Smooth muscle cell (in vitro differentiated cells): ENCODE results near the gene DGKA. TPM values are rescaled to one million over a fixed set of nuclear protein-coding genes. Genes with fewer than 3 reads are reported as not detected.

Source experiments
- DNase-seq: peaks from one replicate; lab custom pipeline; 2025; ENCODE audit not compliant: unreplicated experiment; lab: John Stamatoyannopoulos, UW
- H2AFZ ChIP-seq: fragments of 200-600 bp; sonication (generic); 2 replicates; pipeline ENCODE4 v1.6.0; 2016; ENCODE audit warnings: antibody characterized with exemption, low read depth, mild to moderate bottlenecking
- H3F3A ChIP-seq: fragments of 200-600 bp; sonication (generic); 2 replicates; pipeline ENCODE4 v1.6.0; 2017; ENCODE audit warnings: antibody characterized with exemption, low read depth
- H3K27ac ChIP-seq: fragments of 200-600 bp; sonication (generic); 2 replicates; pipeline ENCODE4 v1.5.1; 2016; ENCODE audit warnings: low read depth, mild to moderate bottlenecking
- H3K27me3 ChIP-seq: fragments of 200-600 bp; sonication (generic); 2 replicates; pipeline ENCODE4 v1.6.1; 2016; ENCODE audit warnings: low read depth, mild to moderate bottlenecking
- H3K36me3 ChIP-seq: fragments of 200-600 bp; sonication (generic); 2 replicates; pipeline ENCODE4 v1.5.1; 2016; ENCODE audit warnings: low read depth
- H3K4me1 ChIP-seq: fragments of 200-600 bp; sonication (generic); 2 replicates; pipeline ENCODE4 v1.5.1; 2016; ENCODE audit warnings: low read depth
- H3K4me2 ChIP-seq: fragments of 200-600 bp; sonication (generic); 2 replicates; pipeline ENCODE4 v1.6.0; 2016; ENCODE audit warnings: mild to moderate bottlenecking
- H3K4me3 ChIP-seq: fragments of 200-600 bp; sonication (generic); 2 replicates; pipeline ENCODE4 v1.5.1; 2016; ENCODE audit warnings: mild to moderate bottlenecking
- H3K79me2 ChIP-seq: fragments of 200-600 bp; sonication (generic); 2 replicates; pipeline ENCODE4 v1.6.0; 2016; ENCODE audit warnings: low read depth, mild to moderate bottlenecking
- H3K9ac ChIP-seq: fragments of 200-600 bp; sonication (generic); 2 replicates; pipeline ENCODE4 v1.6.0; 2016; ENCODE audit warnings: low read depth
- H3K9me3 ChIP-seq: fragments of 200-600 bp; sonication (generic); replicated peaks from 2 replicates; pipeline ENCODE4 v1.5.1; 2016; ENCODE audit warnings: low read depth
- H4K20me1 ChIP-seq: fragments of 200-600 bp; sonication (generic); 2 replicates; pipeline ENCODE4 v1.6.0; 2016; ENCODE audit warnings: low read depth
- WGBS: methylation state at CpG from one replicate; pipeline ENCODE4 v1.1.7; 2016; ENCODE audit warnings: low lambda C conversion rate; 5-methylcytosine and 5-hydroxymethylcytosine counted together
- polyA plus RNA-seq: library from polyadenylated mRNA; unstranded; fragments of >200 nt; fragmentation: Nextera tagmentation; extraction: Ambion mirVana; gene quantifications from 2 replicates; pipeline ENCODE4 v1.2.1, GENCODE V29; 2016
- total RNA-seq: library from RNA; depleted of rRNA; stranded (reverse); fragments of >200 nt; gene quantifications from 2 replicates; pipeline ENCODE4 v1.2.3, GENCODE V29; 2014
- TF ChIP-seq, protein P1 (sequence below): fragments of 200-600 bp; sonication (generic); IDR thresholded peaks from 2 replicates; pipeline ENCODE4 v1.5.1; 2017; ENCODE audit warnings: borderline replicate concordance, mild to moderate bottlenecking, antibody characterized with exemption; ENCODE audit not compliant: insufficient read depth, poor library complexity, severe bottlenecking

Gene DGKA
- total and polyA plus RNA-seq, 2 experiments from 2014 or later = 66.3 to 87.1 TPM

DNA sequence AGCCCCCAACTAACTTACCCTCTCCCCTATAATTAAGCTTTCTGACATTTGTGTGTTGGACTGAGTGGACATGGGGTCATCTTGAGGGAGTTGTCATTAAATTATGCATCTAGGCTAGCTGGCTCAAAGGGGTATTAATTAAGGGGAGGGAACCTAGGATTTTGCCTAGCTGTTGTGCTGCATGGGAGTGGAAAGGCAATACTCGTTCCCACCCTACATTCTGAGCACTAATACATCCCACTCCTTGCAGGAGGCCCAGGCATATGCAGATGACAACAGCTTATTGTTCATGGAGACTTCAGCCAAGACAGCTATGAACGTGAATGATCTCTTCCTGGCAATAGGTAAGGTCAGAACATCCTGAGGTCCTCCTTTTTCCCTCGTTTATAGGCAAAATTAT lies 60.1 kb downstream of the DGKA start:
- H2AFZ ChIP-seq = no peak overlapping the region
- TF ChIP-seq, protein P1, sequence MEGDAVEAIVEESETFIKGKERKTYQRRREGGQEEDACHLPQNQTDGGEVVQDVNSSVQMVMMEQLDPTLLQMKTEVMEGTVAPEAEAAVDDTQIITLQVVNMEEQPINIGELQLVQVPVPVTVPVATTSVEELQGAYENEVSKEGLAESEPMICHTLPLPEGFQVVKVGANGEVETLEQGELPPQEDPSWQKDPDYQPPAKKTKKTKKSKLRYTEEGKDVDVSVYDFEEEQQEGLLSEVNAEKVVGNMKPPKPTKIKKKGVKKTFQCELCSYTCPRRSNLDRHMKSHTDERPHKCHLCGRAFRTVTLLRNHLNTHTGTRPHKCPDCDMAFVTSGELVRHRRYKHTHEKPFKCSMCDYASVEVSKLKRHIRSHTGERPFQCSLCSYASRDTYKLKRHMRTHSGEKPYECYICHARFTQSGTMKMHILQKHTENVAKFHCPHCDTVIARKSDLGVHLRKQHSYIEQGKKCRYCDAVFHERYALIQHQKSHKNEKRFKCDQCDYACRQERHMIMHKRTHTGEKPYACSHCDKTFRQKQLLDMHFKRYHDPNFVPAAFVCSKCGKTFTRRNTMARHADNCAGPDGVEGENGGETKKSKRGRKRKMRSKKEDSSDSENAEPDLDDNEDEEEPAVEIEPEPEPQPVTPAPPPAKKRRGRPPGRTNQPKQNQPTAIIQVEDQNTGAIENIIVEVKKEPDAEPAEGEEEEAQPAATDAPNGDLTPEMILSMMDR = no peak
- no peaks in the 10 kb centered on the region for H3K36me3 ChIP-seq
- H3F3A ChIP-seq = peaks cover 3% of the 10 kb centered on the region
- H3K4me3 ChIP-seq = no peak overlapping the region
- no peak overlapping the region for H3K9ac ChIP-seq
- no peak overlapping the region for H3K4me2 ChIP-seq
- H3K9me3 ChIP-seq = no peaks in the 10 kb centered on the region
- H3K4me1 ChIP-seq = no peaks in the 10 kb centered on the region
- H3K27ac ChIP-seq = no peak overlapping the region
- 95% methylated on average over 3 of the region's 3 CpGs for WGBS
- H4K20me1 ChIP-seq = peaks cover 3% of the 10 kb centered on the region
- H3K27me3 ChIP-seq = no peaks in the 10 kb centered on the region
- H3K79me2 ChIP-seq = no peaks in the 10 kb centered on the region
- DNase-seq = no peak

- peaks cover 9% of the 10 kb centered on the region for H3F3A ChIP-seq
- DNase-seq = no peak
- H3K79me2 ChIP-seq = peaks cover 5% of the 10 kb centered on the region
- TF ChIP-seq, protein P1 = no peak
- no peaks in the 10 kb centered on the region for H3K36me3 ChIP-seq
- H2AFZ ChIP-seq = no peak overlapping the region
- no peaks in the 10 kb centered on the region for H3K9me3 ChIP-seq
- no peak overlapping the region for H3K27ac ChIP-seq
- no peaks in the 10 kb centered on the region for H3K27me3 ChIP-seq
- no peaks in the 10 kb centered on the region for H4K20me1 ChIP-seq
- 92% methylated on average over 4 of the region's 4 CpGs for WGBS
- no peak overlapping the region for H3K4me2 ChIP-seq
- peaks cover 5% of the 10 kb centered on the region for H3K4me1 ChIP-seq
- H3K4me3 ChIP-seq = no peak overlapping the region
- H3K9ac ChIP-seq = no peak overlapping the region
Observed at GRCh38 chr12:55993230-55993853, 62.4 kb downstream of the DGKA start.

- no peak for DNase-seq
- 92% methylated on average over 8 of the region's 8 CpGs for WGBS
- TF ChIP-seq, protein P1 = peak; percentile 2
- peaks cover 9% of the 10 kb centered on the region for H3F3A ChIP-seq
- H4K20me1 ChIP-seq = no peaks in the 10 kb centered on the region
- H3K9ac ChIP-seq = no peak overlapping the region
- H3K9me3 ChIP-seq = no peaks in the 10 kb centered on the region
- no peaks in the 10 kb centered on the region for H3K27me3 ChIP-seq
- H3K4me3 ChIP-seq = no peak overlapping the region
- no peak overlapping the region for H3K4me2 ChIP-seq
- no peaks in the 10 kb centered on the region for H3K36me3 ChIP-seq
- H2AFZ ChIP-seq = no peak overlapping the region
- H3K4me1 ChIP-seq = peaks cover 5% of the 10 kb centered on the region
- H3K27ac ChIP-seq = peak overlapping the region; percentile 15
- peaks cover 5% of the 10 kb centered on the region for H3K79me2 ChIP-seq
Observed at GRCh38 chr12:55995366-55995765, 64.4 kb downstream of the DGKA start.

DNA sequence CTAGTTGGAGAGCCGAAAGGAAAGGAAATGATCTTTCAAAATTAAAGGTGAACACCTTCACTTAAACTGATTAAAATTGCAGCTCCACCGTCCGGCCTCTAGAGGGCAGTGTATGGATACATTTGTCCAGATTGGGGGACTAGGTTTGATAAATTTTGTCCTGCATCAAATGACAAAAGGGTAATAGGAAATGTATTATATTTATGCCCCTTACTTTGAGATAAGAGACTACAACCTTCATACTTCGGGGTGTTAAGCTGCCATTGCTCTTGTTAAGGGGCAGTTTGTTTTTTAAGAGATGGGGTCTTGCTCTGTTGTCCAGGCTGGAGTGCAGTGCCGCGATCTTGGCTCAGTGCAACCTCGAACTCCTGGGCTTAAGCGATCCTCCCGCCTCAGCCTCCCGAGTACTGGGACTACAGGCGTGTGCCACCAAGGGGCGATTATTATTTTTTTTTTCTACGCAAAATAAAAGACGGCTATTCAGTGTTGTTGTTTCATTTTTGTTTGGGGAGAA lies 65.3 kb downstream of the DGKA start:
- DNase-seq = no peak
- 71% methylated on average over 14 of the region's 14 CpGs for WGBS
- Histone ChIP-seq H3F3A (peaks cover 9% of the 10 kb centered on the region), H3K27ac (peak overlapping the region; percentile 24), H3K9me3 (no peaks in the 10 kb centered on the region), H3K27me3 (no peaks in the 10 kb centered on the region), H3K79me2 (peaks cover 5% of the 10 kb centered on the region), H2AFZ (no peak overlapping the region), H3K4me2 (peak overlapping the region; percentile 94), H3K36me3 (no peaks in the 10 kb centered on the region), H3K4me1 (peaks cover 5% of the 10 kb centered on the region), H3K9ac (no peak overlapping the region), H4K20me1 (no peaks in the 10 kb centered on the region), H3K4me3 (peak overlapping the region; percentile 79)
- TF ChIP-seq, protein P1 = peak; percentile 89
